Measurements from ENCODE around the gene LPAR2. TPM values are rescaled to one million over a fixed set of nuclear protein-coding genes. Genes with fewer than 3 reads are reported as not detected.

Gene LPAR2
- total and polyA plus RNA-seq, 2 experiments from 2014 or later = 39.4 to 63.1 TPM

GRCh38 chr19:19632661-19633060, 4.6 kb upstream of the LPAR2 start:
- H3K36me3 ChIP-seq (ENCODE audit: insufficient read depth) = no peaks in the 10 kb centered on the region; the same call in 1 of the 2 replicates
- Mint-ChIP-seq H3K4me3 (no peak overlapping the region), H3K4me1 (peaks cover 2% of the 10 kb centered on the region; the same call in 2 of the 3 replicates)

More at GRCh38 chr19:19632661-19633060, 4.6 kb upstream of the LPAR2 start:
- 0 out of 2 replicates have a peak, but pooled peaks cover 4% of the 10 kb centered on the region for H3F3A ChIP-seq (replicated peaks; ENCODE audit: low read depth)
- Mint-ChIP-seq H3K27me3 (ENCODE audit: insufficient read depth, low read depth, poor library complexity) (peaks cover 10% of the 10 kb centered on the region), H3K9me3 (no peaks in the 10 kb centered on the region), H3K27ac (no peak overlapping the region), H3K36me3 (ENCODE audit: low read depth) (peaks cover 21% of the 10 kb centered on the region)
- no peaks in the 10 kb centered on the region for H4K20me1 ChIP-seq (replicated peaks; ENCODE audit: insufficient read depth)
- H3K4me3 ChIP-seq = no peak overlapping the region
- TF ChIP-seq STAT1 (IDR thresholded peaks at IDR 0.05; ENCODE audit: unreplicated experiment) = no peak
- no peak for TF ChIP-seq REST (IDR thresholded peaks at IDR 0.05; ENCODE audit: unreplicated experiment)
- no peak for TF ChIP-seq JUNB (IDR thresholded peaks at IDR 0.05; ENCODE audit: unreplicated experiment)
- TF ChIP-seq EZH2phosphoT487 (IDR thresholded peaks at IDR 0.05; ENCODE audit: unreplicated experiment) = no peak
- TF ChIP-seq CTCF (conservative IDR thresholded peaks at IDR 0.05; ENCODE audit: low read depth in 2 of 2) = no peak
- TF ChIP-seq ZNF331 (CRISPR knock-in tag; IDR thresholded peaks at IDR 0.05; ENCODE audit: low read depth) = no peak
- no peak for TF ChIP-seq ETS1 (IDR thresholded peaks at IDR 0.05)
- no peak for TF ChIP-seq EZH2 (IDR thresholded peaks at IDR 0.05; ENCODE audit: low read depth, unreplicated experiment)
- H3K27me3 ChIP-seq (ENCODE audit: insufficient read depth) = no peaks in the 10 kb centered on the region
- H3K79me2 ChIP-seq (replicated peaks; ENCODE audit: insufficient read depth) = peaks cover under 1% of the 10 kb centered on the region; the same call in 1 of the 2 replicates
- no peak overlapping the region for H3K4me2 ChIP-seq
- ATAC-seq (no peak), DNase-seq (ENCODE audit: low spot score) (no peak)
- no peaks in the 10 kb centered on the region for H3K4me1 ChIP-seq (ENCODE audit: insufficient read depth)
- no peak overlapping the region for H2AFZ ChIP-seq
- H3K27ac ChIP-seq (ENCODE audit: low read depth) = no peak overlapping the region
- no peaks in the 10 kb centered on the region for H3K9me2 ChIP-seq (ENCODE audit: insufficient read depth)

All from GM23338 (cell line).